Stomach (tissue), 4 donors: ENCODE data around the gene GALNT17.

Experiments used
- CTCF ChIP-seq, 7 experiments: fragments of 450-650 bp in 4 of 7; fragments of 200-600 bp in 3 of 7; sonication (generic) in 3 of 7; IDR thresholded peaks; one replicate each; pipeline ENCODE4 v1.5.1; 2016 to 2019; ENCODE audit warnings: antibody characterized with exemption in 7 of 7, control low read depth in 2 of 7, mild to moderate bottlenecking in 1 of 7
- POLR2A ChIP-seq, 4 donors: fragments of 450-650 bp; IDR thresholded peaks; one replicate each; pipeline ENCODE4 v1.6.1; 2016; ENCODE audit warnings: antibody characterized with exemption in 4 of 4, control low read depth in 2 of 4, mild to moderate bottlenecking in 1 of 4, moderate library complexity in 1 of 4
- POLR2AphosphoS5 ChIP-seq, 3 donors: sonication (generic); formaldehyde crosslinking; IDR thresholded peaks; one replicate each; pipeline ENCODE4 v1.6.1; 2016; ENCODE audit warnings: antibody characterized with exemption in 3 of 3

GRCh38 chr7:71424166-71425035 lies 292.5 kb downstream of the GALNT17 start:
- TF ChIP-seq POLR2A (IDR thresholded peaks at IDR 0.05) (no peak), CTCF (IDR thresholded peaks at IDR 0.05) (no peak), POLR2AphosphoS5 (IDR thresholded peaks at IDR 0.05) (no peak)
